Glutamatergic neuron (in vitro differentiated cells): Measurements from ENCODE around the gene ZNF583. TPM values are rescaled to one million over a fixed set of nuclear protein-coding genes. Genes with fewer than 3 reads are reported as not detected.
A peak's percentile ranks its signal among the peaks of the same experiment; 100 is the strongest.

ENCODE experiments used
- DNase-seq: peaks from one replicate; pipeline ENCODE4 v3.0.0; 2022
- H3K27ac Mint-ChIP-seq: one replicate; pipeline ENCODE4 v1.8.0; 2020; ENCODE audit warnings: mild to moderate bottlenecking, mixed read lengths, inconsistent platforms; ENCODE audit not compliant: unreplicated experiment
- H3K27me3 Mint-ChIP-seq: one replicate; pipeline ENCODE4 v1.8.0; 2020; ENCODE audit warnings: mild to moderate bottlenecking, moderate library complexity, mixed read lengths, inconsistent platforms; ENCODE audit not compliant: unreplicated experiment
- H3K36me3 Mint-ChIP-seq: one replicate; pipeline ENCODE4 v1.8.0; 2020; ENCODE audit warnings: mild to moderate bottlenecking, mixed read lengths, inconsistent platforms; ENCODE audit not compliant: unreplicated experiment
- H3K4me1 Mint-ChIP-seq: one replicate; pipeline ENCODE4 v1.8.0; 2020; ENCODE audit warnings: mild to moderate bottlenecking, low read depth, mixed read lengths, inconsistent platforms; ENCODE audit not compliant: unreplicated experiment
- H3K4me3 Mint-ChIP-seq: one replicate; pipeline ENCODE4 v1.8.0; 2020; ENCODE audit warnings: mild to moderate bottlenecking, mixed read lengths, inconsistent platforms; ENCODE audit not compliant: unreplicated experiment
- H3K9me3 Mint-ChIP-seq: one replicate; pipeline ENCODE4 v1.8.0; 2020; ENCODE audit warnings: mild to moderate bottlenecking, moderate library complexity, mixed read lengths, inconsistent platforms; ENCODE audit not compliant: unreplicated experiment
- total RNA-seq: library from RNA; stranded (reverse); fragmentation: NEBNext Ultra II Directional; extraction: Animal tissue kit (Norgen Biotek cat#: 25700); gene quantifications from one replicate; pipeline ENCODE4 v1.2.1, GENCODE V29; 2021; ENCODE audit not compliant: unreplicated experiment
- TF ChIP-seq, protein P1 (sequence below): fragments of 200-600 bp; sonication (generic); IDR thresholded peaks from one replicate; pipeline ENCODE4 v1.5.0; 2021; ENCODE audit not compliant: partially characterized antibody, unreplicated experiment

The ZNF583 gene
- total RNA-seq, 1 donor from 2014 or later: 13.6 TPM

DNA sequence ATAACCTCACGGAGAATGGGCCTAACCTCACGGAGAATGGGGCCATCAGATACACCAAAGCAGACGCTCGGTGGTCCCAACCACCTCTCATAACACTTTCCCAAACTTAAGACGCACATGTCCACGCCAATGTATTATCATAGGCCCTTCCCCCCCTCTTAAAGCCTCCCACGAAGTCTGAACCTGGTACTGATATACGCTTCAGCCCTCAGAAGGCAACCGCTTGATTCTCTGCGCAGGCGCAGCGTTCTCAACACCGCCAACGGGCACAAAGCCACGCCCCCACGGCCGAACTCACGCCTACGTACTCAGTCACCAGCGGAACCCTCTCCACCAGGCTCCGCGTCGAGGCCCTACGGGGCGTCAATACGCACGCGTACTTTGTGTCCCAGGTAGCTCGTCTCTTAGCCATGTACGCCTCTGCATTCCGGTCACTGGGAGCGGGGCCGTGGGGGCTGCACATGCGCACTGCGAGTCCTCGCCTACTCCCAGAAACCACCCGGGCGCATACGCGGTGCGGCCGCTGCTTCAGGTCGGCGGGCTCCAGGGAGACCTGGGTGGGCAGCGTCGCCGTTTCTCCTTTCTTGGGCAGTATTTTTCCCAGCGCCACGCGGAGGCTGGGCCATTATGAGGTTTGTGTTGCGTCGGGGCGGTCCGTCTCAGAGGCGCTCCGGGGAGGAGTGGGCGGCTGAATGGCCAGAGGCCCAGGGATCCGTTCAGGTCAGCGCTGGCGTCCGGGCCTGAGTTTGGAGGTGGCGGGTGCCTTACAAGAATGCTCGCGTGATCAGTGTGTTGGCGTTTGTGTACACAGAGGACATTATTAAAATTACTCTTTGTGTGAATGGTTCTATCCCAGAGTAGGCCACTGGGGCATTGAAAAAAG is 36.1 kb upstream of the ZNF583 start:
- TF ChIP-seq, protein P1, sequence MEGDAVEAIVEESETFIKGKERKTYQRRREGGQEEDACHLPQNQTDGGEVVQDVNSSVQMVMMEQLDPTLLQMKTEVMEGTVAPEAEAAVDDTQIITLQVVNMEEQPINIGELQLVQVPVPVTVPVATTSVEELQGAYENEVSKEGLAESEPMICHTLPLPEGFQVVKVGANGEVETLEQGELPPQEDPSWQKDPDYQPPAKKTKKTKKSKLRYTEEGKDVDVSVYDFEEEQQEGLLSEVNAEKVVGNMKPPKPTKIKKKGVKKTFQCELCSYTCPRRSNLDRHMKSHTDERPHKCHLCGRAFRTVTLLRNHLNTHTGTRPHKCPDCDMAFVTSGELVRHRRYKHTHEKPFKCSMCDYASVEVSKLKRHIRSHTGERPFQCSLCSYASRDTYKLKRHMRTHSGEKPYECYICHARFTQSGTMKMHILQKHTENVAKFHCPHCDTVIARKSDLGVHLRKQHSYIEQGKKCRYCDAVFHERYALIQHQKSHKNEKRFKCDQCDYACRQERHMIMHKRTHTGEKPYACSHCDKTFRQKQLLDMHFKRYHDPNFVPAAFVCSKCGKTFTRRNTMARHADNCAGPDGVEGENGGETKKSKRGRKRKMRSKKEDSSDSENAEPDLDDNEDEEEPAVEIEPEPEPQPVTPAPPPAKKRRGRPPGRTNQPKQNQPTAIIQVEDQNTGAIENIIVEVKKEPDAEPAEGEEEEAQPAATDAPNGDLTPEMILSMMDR: no peak
- Mint-ChIP-seq H3K27ac (peak overlapping the region; percentile 92), H3K27me3 (peaks cover 4% of the 10 kb centered on the region), H3K4me1 (peaks cover 6% of the 10 kb centered on the region), H3K36me3 (peaks cover 16% of the 10 kb centered on the region), H3K4me3 (peak overlapping the region; percentile 97), H3K9me3 (peaks cover 5% of the 10 kb centered on the region)
- peak; percentile 97 for DNase-seq

DNA sequence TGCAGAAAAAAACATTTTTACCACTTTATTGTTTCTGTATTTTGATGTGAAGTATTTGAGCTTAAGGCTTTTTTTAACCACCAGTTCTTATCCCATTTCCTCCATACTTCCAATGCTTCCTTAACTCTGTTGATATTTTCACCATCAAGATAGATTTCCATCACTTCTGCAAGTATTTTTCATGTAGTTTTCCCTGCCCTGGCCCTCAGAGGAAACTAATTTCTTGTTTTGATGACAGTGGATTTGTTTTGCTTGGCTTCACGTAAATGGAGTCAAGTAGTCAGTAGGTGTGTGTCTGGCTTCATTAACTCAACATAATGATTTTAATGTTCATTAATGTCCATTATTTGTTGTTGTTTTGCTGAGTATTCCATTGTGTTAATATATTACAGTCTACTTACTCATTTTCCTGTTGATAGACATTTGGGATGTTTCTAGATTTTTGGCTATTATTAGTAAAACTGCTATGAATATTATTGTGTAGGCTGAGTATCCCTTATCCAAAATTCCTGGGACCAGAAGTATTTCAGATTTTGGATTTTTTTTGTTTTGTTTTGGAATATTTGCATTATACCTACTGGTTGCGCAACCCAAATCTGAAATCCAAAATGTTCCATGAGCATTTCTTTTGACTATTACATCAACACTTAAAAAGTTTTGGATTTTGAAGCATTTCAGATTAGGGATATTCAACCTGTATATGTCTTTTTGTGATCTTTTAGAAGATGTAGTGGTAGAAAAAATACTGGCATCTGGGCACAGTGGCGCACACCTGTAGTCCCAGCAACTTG is 34.1 kb upstream of the ZNF583 start:
- peak overlapping the region; percentile 82 for H3K4me3 Mint-ChIP-seq
- H3K27ac Mint-ChIP-seq: no peak overlapping the region
- H3K9me3 Mint-ChIP-seq: peaks cover 5% of the 10 kb centered on the region
- DNase-seq: no peak
- peaks cover 4% of the 10 kb centered on the region for H3K27me3 Mint-ChIP-seq
- TF ChIP-seq, protein P1: no peak
- H3K4me1 Mint-ChIP-seq: peaks cover 6% of the 10 kb centered on the region
- peaks cover 15% of the 10 kb centered on the region for H3K36me3 Mint-ChIP-seq

DNA sequence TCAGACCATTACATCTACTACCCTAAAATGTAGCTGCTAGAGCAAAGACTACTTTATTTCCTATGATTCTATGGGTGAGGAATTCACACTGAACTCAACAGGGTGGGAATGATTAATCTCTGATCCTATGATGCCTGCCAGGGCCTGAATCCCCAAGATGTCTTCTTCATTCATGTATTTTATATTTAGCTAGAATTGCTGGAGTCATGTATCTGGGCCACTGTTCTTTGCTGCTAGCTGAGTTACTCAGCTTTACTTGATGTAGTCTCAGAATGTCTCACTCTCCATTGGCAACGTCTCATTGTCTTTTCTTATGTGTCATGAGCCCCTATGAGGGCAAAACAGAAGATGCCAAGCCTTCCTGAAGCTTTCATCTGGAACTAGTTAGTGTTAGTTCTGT is 31.9 kb upstream of the ZNF583 start:
- DNase-seq: no peak
- H3K4me3 Mint-ChIP-seq: no peak overlapping the region
- H3K27ac Mint-ChIP-seq: no peak overlapping the region
- TF ChIP-seq, protein P1: no peak
- H3K9me3 Mint-ChIP-seq: peaks cover 7% of the 10 kb centered on the region
- peaks cover 4% of the 10 kb centered on the region for H3K27me3 Mint-ChIP-seq
- H3K36me3 Mint-ChIP-seq: peaks cover 35% of the 10 kb centered on the region
- peaks cover 6% of the 10 kb centered on the region for H3K4me1 Mint-ChIP-seq

DNA sequence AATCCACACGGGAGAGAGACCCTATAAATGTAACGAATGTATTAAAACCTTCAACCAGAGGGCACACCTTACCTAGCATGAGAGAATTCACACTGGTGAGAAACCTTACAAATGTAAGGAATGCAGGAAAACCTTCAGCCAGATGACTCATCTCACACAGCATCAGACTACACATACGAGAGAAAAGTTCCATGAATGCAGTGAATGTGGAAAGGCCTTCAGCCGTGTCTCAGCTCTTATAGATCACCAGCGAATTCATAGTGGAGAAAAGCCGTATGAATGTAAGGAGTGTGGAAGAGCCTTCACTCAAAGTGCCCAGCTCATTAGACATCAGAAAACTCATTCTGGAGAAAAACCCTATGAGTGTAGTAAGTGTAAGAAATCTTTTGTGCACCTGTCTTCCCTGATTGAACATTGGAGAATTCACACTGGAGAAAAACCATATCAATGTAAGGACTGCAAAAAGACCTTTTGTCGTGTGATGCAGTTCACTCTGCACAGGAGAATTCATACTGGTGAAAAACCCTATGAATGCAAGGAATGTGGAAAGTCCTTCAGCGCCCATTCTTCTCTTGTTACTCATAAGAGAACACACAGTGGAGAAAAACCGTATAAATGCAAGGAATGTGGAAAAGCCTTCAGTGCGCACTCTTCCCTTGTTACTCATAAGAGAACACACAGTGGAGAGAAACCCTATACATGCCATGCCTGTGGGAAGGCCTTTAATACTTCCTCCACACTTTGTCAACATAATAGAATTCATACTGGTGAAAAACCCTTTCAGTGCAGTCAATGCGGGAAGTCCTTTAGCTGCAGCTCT is 26.8 kb upstream of the ZNF583 start:
- Mint-ChIP-seq H3K9me3 (peaks cover 13% of the 10 kb centered on the region), H3K27ac (no peak overlapping the region), H3K4me3 (no peak overlapping the region), H3K36me3 (peaks cover 54% of the 10 kb centered on the region), H3K27me3 (no peaks in the 10 kb centered on the region), H3K4me1 (no peaks in the 10 kb centered on the region)
- DNase-seq: no peak
- TF ChIP-seq, protein P1: no peak
